ACC112 (cell line): ENCODE results near the gene TYSND1.
"Not testable (repeated sequence)": the region's sequence is repeated elsewhere in the genome, so short reads cannot be mapped to it uniquely, and the experiment has no call there.

ENCODE experiments used
- H2AFZ ChIP-seq: fragments of 200-600 bp; sonication (generic); one replicate; pipeline ENCODE4 v1.6.0; 2017; ENCODE audit warnings: antibody characterized with exemption, low read length; ENCODE audit not compliant: unreplicated experiment
- H3K27ac ChIP-seq: fragments of 200-600 bp; sonication (generic); 2 replicates; pipeline ENCODE4 v1.5.1; 2014; ENCODE audit warnings: low read depth, mild to moderate bottlenecking, antibody characterized with exemption, low read length, moderate library complexity
- H3K27me3 ChIP-seq: fragments of 200-600 bp; sonication (generic); 2 replicates; pipeline ENCODE4 v1.6.1; 2014; ENCODE audit warnings: mild to moderate bottlenecking, antibody characterized with exemption, low read length, moderate library complexity, mixed read lengths; ENCODE audit not compliant: insufficient read depth
- H3K36me3 ChIP-seq: fragments of 200-600 bp; sonication (generic); 2 replicates; pipeline ENCODE4 v1.6.1; 2016; ENCODE audit warnings: mild to moderate bottlenecking, antibody characterized with exemption, low read length, moderate library complexity, mixed read lengths; ENCODE audit not compliant: insufficient read depth
- H3K4me1 ChIP-seq: fragments of 200-600 bp; sonication (generic); one replicate; pipeline ENCODE4 v1.6.1; 2016; ENCODE audit warnings: low read length, mixed read lengths; ENCODE audit not compliant: insufficient read depth, unreplicated experiment, control insufficient read depth
- H3K4me3 ChIP-seq: fragments of 200-600 bp; sonication (generic); 2 replicates; pipeline ENCODE4 v1.5.1; 2014; ENCODE audit warnings: mild to moderate bottlenecking, low read depth, low read length
- H3K79me2 ChIP-seq: fragments of 200-600 bp; sonication (generic); one replicate; pipeline ENCODE4 v1.6.0; 2016; ENCODE audit warnings: low read length; ENCODE audit not compliant: control insufficient read depth, unreplicated experiment, insufficient read depth

Gene TYSND1

DNA sequence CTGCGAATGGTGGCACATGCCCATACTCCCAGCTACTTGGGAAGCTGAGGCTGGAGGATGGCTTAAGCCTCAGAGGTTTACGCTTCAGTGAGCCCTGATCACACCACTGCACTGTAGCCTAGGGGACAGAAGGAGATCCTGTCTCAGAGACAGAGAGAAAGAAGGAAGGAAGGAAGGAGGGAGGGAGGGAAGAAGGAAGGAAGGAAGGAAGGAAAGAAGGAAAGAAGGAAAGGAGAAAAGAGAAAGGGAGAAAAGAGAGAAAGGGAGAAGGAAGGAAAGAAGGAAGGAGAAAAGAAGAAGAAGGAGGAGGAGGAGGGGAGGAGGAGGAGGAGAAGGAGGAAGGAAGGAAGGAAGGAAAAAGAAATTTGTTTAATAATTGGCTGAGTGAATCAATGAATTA lies 36.8 kb upstream of the TYSND1 start:
- Histone ChIP-seq H3K27ac (no peak overlapping the region), H2AFZ (no peak overlapping the region), H3K36me3 (no peaks in the 10 kb centered on the region), H3K27me3 (no peaks in the 10 kb centered on the region), H3K79me2 (no peaks in the 10 kb centered on the region), H3K4me3 (no peak overlapping the region), H3K4me1 (no peaks in the 10 kb centered on the region)

DNA sequence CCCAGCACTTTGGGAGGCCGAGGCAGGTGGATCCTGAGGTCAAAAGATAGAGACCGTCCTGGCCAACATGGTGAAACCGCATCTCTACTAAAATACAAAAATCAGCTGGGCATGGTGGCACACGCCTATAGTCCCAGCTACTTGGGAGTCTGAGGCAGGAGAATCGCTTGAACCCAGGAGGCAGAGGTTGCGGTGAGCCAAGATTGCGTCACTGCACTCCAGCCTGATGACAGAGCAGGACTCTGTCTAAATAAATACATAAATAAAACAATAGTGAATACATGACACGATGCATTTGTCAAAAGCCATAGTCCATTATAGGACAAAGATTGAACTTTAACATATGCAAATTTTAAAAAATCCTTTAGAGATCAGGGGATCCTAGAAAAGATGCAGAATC lies 32.7 kb upstream of the TYSND1 start:
- H3K4me1 ChIP-seq, H3K4me3 ChIP-seq, H3K27ac ChIP-seq, H2AFZ ChIP-seq, H3K27me3 ChIP-seq, H3K79me2 ChIP-seq, H3K36me3 ChIP-seq: not testable (repeated sequence)

DNA sequence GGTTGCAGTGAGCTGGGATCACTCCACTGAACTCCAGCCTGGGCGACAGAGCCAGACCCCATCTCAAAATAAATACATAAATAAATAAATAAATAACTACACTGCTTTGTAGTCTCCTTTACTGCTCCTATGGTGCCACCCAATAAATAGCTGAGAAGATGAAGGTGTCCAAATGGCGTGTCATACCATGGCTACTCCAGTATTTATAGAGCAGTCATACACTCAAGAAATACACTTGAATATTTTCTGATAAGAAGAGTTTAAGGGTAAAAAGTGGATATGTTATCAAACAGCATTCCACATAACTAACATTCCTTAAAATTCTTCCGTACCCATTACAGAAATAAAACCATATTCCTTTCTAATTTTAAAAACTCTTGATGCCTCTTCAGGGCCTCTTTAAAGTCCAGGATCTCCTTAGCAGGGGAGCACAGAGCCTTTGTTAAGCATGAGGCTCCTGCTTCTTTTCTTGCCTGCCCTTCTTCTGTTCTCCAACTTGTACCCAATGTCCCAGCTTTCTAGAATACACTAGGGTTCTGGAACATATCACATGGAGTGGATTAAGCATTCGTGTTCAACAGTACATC lies 31.7 kb upstream of the TYSND1 start:
- H3K27me3 ChIP-seq, result no peaks in the 10 kb centered on the region
- H3K4me3 ChIP-seq, result no peak overlapping the region
- H2AFZ ChIP-seq, result no peak overlapping the region
- no peaks in the 10 kb centered on the region for H3K4me1 ChIP-seq
- no peaks in the 10 kb centered on the region for H3K36me3 ChIP-seq
- no peaks in the 10 kb centered on the region for H3K79me2 ChIP-seq
- no peak overlapping the region for H3K27ac ChIP-seq

DNA sequence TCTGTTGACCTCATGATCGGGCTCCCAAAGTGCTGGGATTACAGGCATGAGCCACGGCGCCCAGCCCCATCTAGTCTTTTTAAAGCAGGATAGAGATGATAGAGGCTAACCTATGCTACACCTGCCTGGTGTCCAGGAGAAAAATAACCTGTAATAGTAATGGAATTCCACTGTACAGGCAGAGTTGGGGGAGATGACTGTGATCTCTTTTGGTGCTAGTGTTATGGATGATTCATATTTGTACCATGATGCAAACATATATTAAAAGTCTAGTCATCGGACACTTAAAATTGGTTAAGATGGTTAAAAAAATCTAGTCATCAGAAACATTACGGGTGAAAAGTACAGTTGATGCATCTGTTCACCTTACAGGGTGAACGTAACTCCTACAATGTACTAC lies 29.9 kb upstream of the TYSND1 start:
- no peaks in the 10 kb centered on the region for H3K36me3 ChIP-seq
- no peaks in the 10 kb centered on the region for H3K27me3 ChIP-seq
- H3K4me1 ChIP-seq, result no peaks in the 10 kb centered on the region
- H3K79me2 ChIP-seq, result no peaks in the 10 kb centered on the region
- H2AFZ ChIP-seq, result no peak overlapping the region
- H3K27ac ChIP-seq, result no peak overlapping the region
- no peak overlapping the region for H3K4me3 ChIP-seq

DNA sequence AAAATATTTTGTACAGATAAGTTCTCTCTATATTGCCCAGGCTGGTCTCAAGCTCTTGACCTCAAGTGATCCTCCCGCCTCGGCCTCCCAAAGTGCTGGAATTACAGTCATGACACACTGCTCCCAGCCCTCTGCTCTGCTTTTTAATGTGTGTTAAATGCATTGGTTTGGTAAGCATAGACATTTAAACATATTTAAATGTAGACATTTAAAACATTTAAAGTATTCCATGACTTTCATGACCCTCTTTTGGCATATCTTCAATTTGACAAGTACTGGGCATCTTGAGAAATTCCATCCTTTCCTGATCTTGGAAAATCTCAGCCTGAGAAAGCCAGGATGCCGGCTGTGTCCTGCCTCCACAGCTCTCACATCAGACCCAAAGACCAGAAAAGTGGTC lies 29.0 kb upstream of the TYSND1 start:
- H3K27me3 ChIP-seq, result no peaks in the 10 kb centered on the region
- peaks cover 3% of the 10 kb centered on the region for H3K4me1 ChIP-seq
- H3K27ac ChIP-seq, result no peak overlapping the region
- no peaks in the 10 kb centered on the region for H3K36me3 ChIP-seq
- no peak overlapping the region for H2AFZ ChIP-seq
- no peak overlapping the region for H3K4me3 ChIP-seq
- H3K79me2 ChIP-seq, result no peaks in the 10 kb centered on the region

DNA sequence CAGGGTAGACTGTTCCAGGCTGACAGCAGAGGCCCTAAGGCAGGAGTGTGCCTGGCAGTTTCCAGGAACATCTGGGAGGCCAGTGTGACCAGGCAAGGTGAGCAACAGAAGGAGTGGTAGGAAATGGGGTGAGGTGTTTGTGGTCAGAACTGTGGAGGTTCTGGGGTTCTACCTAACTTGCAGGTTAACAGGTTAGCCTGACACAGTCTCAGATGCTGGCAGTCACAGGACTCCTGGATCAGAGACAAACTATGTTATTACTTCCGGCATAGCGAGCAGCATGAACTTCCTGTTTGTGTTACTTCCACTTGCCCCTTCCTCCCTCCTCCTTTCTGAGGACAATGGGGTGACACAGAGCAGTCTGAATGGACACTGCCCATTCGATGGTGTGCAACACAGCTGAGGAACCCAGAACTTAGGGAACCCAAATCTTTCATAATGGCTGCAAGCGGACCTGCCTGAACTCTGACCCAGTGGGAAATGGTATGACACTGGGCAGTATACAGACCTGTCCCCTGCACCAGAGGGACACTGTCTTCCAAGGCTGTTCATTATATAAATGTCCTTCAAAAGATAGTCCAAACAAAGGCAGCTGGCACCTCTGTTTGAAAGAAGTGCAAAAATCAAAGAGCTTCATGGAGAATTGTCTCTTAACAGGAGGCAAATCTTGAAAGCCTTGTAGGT lies 27.7 kb upstream of the TYSND1 start:
- H3K27me3 ChIP-seq, result no peaks in the 10 kb centered on the region
- peak overlapping the region; percentile 12 for H2AFZ ChIP-seq
- peaks cover 11% of the 10 kb centered on the region for H3K79me2 ChIP-seq
- H3K36me3 ChIP-seq, result no peaks in the 10 kb centered on the region
- H3K4me3 ChIP-seq, result no peak overlapping the region
- H3K4me1 ChIP-seq, result peaks cover 3% of the 10 kb centered on the region
- no peak overlapping the region for H3K27ac ChIP-seq

DNA sequence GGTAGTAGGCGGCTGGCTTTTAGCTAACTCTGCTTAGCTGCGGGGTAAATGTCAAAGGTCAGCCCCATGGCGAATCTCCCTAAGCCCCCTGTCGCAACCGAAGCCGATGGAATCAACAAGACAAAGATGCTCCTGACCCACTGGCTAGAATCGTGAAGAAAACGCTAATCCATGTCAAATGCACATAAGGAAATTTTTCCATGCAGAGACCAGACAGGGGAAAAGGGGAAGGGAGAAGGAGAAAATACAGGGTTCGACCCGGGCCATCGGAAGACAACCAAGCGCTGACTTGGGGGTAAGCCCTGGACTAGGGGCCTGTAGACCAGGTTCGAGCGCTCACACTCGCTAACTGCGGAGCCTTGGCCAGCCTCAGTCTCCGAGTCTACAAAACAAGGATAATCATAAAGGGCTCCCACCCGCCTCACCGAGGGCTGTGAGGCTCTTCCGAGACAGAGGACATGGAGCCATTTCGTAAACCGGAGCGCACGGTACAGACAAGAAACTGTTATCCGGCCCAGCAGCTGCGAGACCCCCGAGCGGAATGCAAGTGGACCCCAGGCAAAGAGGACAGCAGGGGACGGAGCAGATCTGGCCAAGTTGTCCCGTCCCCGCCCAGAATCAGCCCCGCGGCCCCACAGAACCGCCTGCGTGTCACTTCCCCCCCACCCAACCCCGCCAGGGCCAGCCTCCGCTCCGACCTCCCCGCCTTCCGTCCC lies 23.3 kb upstream of the TYSND1 start:
- H2AFZ ChIP-seq, result no peak overlapping the region

DNA sequence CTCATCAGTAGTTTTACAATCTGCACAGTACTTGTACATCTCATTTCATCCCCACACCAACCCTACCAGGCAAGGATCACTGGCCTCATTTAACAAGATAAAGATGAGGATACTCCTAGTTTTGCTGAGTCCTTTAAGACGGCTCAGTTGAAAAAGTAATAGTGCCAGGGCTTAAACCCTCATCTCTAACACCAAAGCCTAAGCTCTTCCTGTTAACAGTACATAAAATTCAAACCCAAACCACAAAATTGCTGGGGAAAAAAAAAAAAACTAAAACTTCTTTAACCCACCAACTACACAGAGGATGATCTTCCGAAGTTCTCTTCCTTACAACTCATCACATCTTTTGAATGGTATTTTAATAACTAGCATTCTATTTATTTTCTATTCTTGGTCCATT lies 22.5 kb upstream of the TYSND1 start:
- H3K36me3 ChIP-seq, result peaks cover 18% of the 10 kb centered on the region
- H2AFZ ChIP-seq, result no peak overlapping the region
- peaks cover 28% of the 10 kb centered on the region for H3K4me1 ChIP-seq
- H3K4me3 ChIP-seq, result peak overlapping the region; percentile 95
- H3K79me2 ChIP-seq, result peaks cover 61% of the 10 kb centered on the region
- peak overlapping the region; percentile 79 for H3K27ac ChIP-seq
- H3K27me3 ChIP-seq, result no peaks in the 10 kb centered on the region

More for the DNA sequence above, 23.3 kb upstream of the TYSND1 start:
- Histone ChIP-seq H3K27me3 (no peaks in the 10 kb centered on the region), H3K79me2 (peaks cover 53% of the 10 kb centered on the region), H3K4me1 (peaks cover 24% of the 10 kb centered on the region), H3K27ac (peak overlapping the region; percentile 79), H3K4me3 (peak overlapping the region; percentile 95), H3K36me3 (peaks cover 14% of the 10 kb centered on the region)

DNA sequence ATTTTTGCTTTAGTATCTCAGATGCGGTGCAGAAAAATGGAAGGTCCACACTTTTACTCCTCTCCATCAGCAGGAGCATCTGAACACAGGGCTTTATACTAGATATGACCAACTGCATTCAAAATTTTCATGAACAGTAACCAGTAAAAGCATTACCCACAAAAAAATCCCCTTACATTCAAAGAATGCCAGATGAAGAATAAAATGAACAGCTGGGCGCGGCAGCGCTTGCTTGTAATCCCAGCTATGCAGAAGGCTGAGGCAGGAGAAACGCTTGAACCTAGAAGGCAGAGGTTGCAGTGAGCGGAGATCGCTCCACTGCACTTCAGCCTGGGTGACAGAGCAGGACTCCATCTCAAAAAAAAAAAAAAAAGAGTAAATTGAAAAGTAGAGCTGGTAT lies 20.7 kb upstream of the TYSND1 start:
- H2AFZ ChIP-seq, result no peak overlapping the region

DNA sequence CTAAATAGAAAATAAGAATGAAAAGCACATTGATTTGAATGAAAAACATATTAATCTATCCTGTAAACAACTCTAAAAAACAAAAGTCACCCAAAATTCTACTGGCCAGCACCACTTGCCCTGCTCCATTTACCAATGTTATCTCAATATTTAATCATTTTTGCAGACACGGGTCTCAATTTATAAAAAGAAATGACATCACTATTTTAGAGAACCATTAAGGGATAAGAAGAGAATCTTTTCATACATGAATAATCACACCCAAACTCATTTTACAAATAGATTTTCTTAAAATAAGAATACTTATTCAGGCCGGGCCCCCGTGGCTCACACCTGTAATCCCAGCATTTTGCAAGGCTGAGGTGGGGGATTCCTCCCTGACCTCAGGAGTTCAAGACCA lies 19.9 kb upstream of the TYSND1 start:
- Histone ChIP-seq H3K79me2 (peaks cover 86% of the 10 kb centered on the region), H3K27ac (no peak overlapping the region), H3K36me3 (peaks cover 26% of the 10 kb centered on the region), H3K4me3 (peak overlapping the region; percentile 1; the same call in 1 of the 2 replicates), H2AFZ (no peak overlapping the region), H3K4me1 (peaks cover 53% of the 10 kb centered on the region), H3K27me3 (no peaks in the 10 kb centered on the region)

More for the DNA sequence above, 20.7 kb upstream of the TYSND1 start:
- Histone ChIP-seq H3K79me2 (peaks cover 78% of the 10 kb centered on the region), H3K4me1 (peaks cover 45% of the 10 kb centered on the region), H3K27ac (no peak overlapping the region), H3K27me3 (no peaks in the 10 kb centered on the region), H3K4me3 (peak overlapping the region; percentile 95; the same call in 1 of the 2 replicates), H3K36me3 (peaks cover 22% of the 10 kb centered on the region)

DNA sequence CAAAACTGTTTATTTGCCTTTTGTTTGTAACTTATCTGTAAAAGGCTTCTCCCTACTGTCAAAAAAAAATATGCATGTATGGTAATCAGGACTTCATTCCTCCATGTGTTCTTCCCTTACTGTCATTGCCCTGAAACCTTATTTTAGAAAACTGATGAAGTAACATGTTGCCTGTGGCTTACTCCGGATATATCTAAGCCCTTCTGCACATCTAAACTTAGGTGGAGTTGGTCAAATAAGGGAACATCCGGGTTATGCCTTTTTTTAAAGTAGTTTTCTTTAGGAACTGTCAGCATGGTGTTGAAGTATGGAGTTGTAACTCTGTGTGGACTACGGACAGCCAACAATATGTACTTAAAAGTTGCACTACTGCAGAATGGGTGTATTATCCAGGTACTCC lies 17.7 kb upstream of the TYSND1 start:
- Histone ChIP-seq H3K27ac (0 out of 2 replicates have a peak overlapping the region, but pooled peaks have one; percentile 55), H3K4me3 (no peak overlapping the region), H3K4me1 (peaks cover 61% of the 10 kb centered on the region), H3K36me3 (peaks cover 42% of the 10 kb centered on the region), H3K27me3 (no peaks in the 10 kb centered on the region), H2AFZ (no peak overlapping the region), H3K79me2 (peaks cover 95% of the 10 kb centered on the region)
